ENCODE data around the gene GLO1.

GLO1 gene

GRCh38 chr6:38676974-38677544 lies 25.9 kb downstream of the GLO1 start:
- TF ChIP-seq REST (IDR thresholded peaks at IDR 0.05; ENCODE audit: insufficient read depth in 1 of 2, low read depth in 2 of 2, low read length in 2 of 2) (no peak), FOXP2 (optimal IDR thresholded peaks at IDR 0.05; ENCODE audit: borderline replicate concordance, extremely low read depth, extremely low read length, insufficient read depth) (no peak), POLR2AphosphoS5 (IDR thresholded peaks at IDR 0.05; ENCODE audit: low read depth, low read length) (no peak), TAF1 (IDR thresholded peaks at IDR 0.05; ENCODE audit: borderline replicate concordance, insufficient read depth, low read length) (no peak), SIN3A (IDR thresholded peaks at IDR 0.05; ENCODE audit: borderline replicate concordance, insufficient read depth, low read length) (no peak)

- no peak for TF ChIP-seq SIN3A (IDR thresholded peaks at IDR 0.05; ENCODE audit: borderline replicate concordance, insufficient read depth, low read length)
- no peak for TF ChIP-seq POLR2AphosphoS5 (IDR thresholded peaks at IDR 0.05; ENCODE audit: low read depth, low read length)
- no peak for TF ChIP-seq FOXP2 (optimal IDR thresholded peaks at IDR 0.05; ENCODE audit: borderline replicate concordance, extremely low read depth, extremely low read length, insufficient read depth)
- no peak for TF ChIP-seq REST (IDR thresholded peaks at IDR 0.05; ENCODE audit: insufficient read depth in 1 of 2, low read depth in 2 of 2, low read length in 2 of 2)
- TF ChIP-seq TAF1 (IDR thresholded peaks at IDR 0.05; ENCODE audit: borderline replicate concordance, insufficient read depth, low read length): no peak
These were observed 26.5 kb downstream of the GLO1 start for GRCh38 chr6:38676236-38676973.

GRCh38 chr6:38673397-38674165 lies 29.4 kb downstream of the GLO1 start:
- TF ChIP-seq POLR2AphosphoS5 (IDR thresholded peaks at IDR 0.05; ENCODE audit: low read depth, low read length) (no peak), SIN3A (IDR thresholded peaks at IDR 0.05; ENCODE audit: borderline replicate concordance, insufficient read depth, low read length) (no peak)

DNA sequence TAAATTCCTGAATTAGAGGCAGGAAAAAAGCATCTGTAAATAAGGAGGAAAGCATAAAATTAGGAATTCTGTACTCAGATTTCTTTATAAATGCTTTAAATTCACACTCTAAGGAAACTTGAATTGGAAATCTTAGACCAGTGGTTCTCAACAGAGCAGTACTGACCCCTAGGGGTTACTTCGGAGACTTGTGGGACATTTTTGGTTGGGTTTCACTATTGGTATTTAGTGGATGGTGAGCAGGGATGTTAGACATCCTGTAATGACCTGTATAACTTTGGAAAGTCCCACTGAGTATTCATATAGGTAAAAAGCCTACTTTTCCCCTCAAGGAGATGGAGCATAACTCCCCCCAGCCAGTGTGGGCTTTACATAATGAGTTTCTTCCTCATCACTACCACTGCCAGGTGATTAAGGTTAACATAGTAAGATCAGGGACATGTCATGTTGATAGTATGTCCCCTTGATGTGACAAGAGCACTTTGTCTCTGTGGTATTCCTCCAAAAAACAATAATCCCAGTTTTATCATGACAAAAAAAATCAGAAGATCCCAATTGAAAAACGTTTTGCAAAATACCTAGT lies 31.0 kb downstream of the GLO1 start:
- no peak for TF ChIP-seq REST (IDR thresholded peaks at IDR 0.05; ENCODE audit: insufficient read depth in 1 of 2, low read depth in 2 of 2, low read length in 2 of 2)
- TF ChIP-seq SIN3A (IDR thresholded peaks at IDR 0.05; ENCODE audit: borderline replicate concordance, insufficient read depth, low read length): no peak
- no peak for TF ChIP-seq FOXP2 (optimal IDR thresholded peaks at IDR 0.05; ENCODE audit: borderline replicate concordance, extremely low read depth, extremely low read length, insufficient read depth)
- TF ChIP-seq POLR2AphosphoS5 (IDR thresholded peaks at IDR 0.05; ENCODE audit: low read depth, low read length): no peak
- no peak for TF ChIP-seq TAF1 (IDR thresholded peaks at IDR 0.05; ENCODE audit: borderline replicate concordance, insufficient read depth, low read length)

- TF ChIP-seq SIN3A (IDR thresholded peaks at IDR 0.05; ENCODE audit: borderline replicate concordance, insufficient read depth, low read length) (no peak), REST (IDR thresholded peaks at IDR 0.05; ENCODE audit: insufficient read depth in 1 of 2, low read depth in 2 of 2, low read length in 2 of 2) (no peak), FOXP2 (optimal IDR thresholded peaks at IDR 0.05; ENCODE audit: borderline replicate concordance, extremely low read depth, extremely low read length, insufficient read depth) (no peak), POLR2AphosphoS5 (IDR thresholded peaks at IDR 0.05; ENCODE audit: low read depth, low read length) (no peak), TAF1 (IDR thresholded peaks at IDR 0.05; ENCODE audit: borderline replicate concordance, insufficient read depth, low read length) (no peak)
These were observed 44.4 kb downstream of the GLO1 start for GRCh38 chr6:38658418-38659167.
